Prostate gland (tissue), 2 donors: Measurements from ENCODE around the gene HARS2.

ENCODE experiments used
- POLR2A ChIP-seq: fragments of 450-650 bp; IDR thresholded peaks from one replicate; pipeline ENCODE4 v1.6.1; 2016; ENCODE audit warnings: antibody characterized with exemption, mild to moderate bottlenecking
- POLR2AphosphoS5 ChIP-seq: sonication (generic); formaldehyde crosslinking; IDR thresholded peaks from one replicate; pipeline ENCODE4 v1.6.1; 2017; ENCODE audit warnings: antibody characterized with exemption
- TF ChIP-seq, protein P1 (sequence below), 4 experiments: fragments of 200-600 bp in 2 of 4; fragments of 450-650 bp in 2 of 4; sonication (generic) in 2 of 4; IDR thresholded peaks; 1 replicate in 3 of 4; 2 replicates in 1 of 4; pipeline ENCODE4 v1.5.1; 2016 to 2019; ENCODE audit warnings: antibody characterized with exemption in 4 of 4, mild to moderate bottlenecking in 2 of 4, moderate library complexity in 2 of 4

GRCh38 chr5:140674629-140675028 is 16.6 kb upstream of the HARS2 start:
- TF ChIP-seq, protein P1, sequence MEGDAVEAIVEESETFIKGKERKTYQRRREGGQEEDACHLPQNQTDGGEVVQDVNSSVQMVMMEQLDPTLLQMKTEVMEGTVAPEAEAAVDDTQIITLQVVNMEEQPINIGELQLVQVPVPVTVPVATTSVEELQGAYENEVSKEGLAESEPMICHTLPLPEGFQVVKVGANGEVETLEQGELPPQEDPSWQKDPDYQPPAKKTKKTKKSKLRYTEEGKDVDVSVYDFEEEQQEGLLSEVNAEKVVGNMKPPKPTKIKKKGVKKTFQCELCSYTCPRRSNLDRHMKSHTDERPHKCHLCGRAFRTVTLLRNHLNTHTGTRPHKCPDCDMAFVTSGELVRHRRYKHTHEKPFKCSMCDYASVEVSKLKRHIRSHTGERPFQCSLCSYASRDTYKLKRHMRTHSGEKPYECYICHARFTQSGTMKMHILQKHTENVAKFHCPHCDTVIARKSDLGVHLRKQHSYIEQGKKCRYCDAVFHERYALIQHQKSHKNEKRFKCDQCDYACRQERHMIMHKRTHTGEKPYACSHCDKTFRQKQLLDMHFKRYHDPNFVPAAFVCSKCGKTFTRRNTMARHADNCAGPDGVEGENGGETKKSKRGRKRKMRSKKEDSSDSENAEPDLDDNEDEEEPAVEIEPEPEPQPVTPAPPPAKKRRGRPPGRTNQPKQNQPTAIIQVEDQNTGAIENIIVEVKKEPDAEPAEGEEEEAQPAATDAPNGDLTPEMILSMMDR (IDR thresholded peaks at IDR 0.05), result no peak
- TF ChIP-seq POLR2A (no peak), POLR2AphosphoS5 (no peak)
